Fibroblast of lung (primary cell): ENCODE data around the gene PPIP5K2. TPM values are rescaled to one million over a fixed set of nuclear protein-coding genes. Genes with fewer than 3 reads are reported as not detected.

Source experiments
- DNase-seq, 2 donors: peaks; one replicate each; pipeline versions ENCODE4 v3.0.0 to v3.0.0-alpha.2; 2010; ENCODE audit warnings: low read depth in 2 of 2
- H2AFZ ChIP-seq: 2 replicates; pipeline ENCODE4 v1.5.1; 2012; ENCODE audit warnings: low read length, control low read depth, inconsistent platforms
- H3K27ac ChIP-seq: 2 replicates; pipeline ENCODE4 v1.5.1; 2011; ENCODE audit warnings: low read length, control low read depth; ENCODE audit not compliant: insufficient read depth
- H3K27me3 ChIP-seq: 2 replicates; pipeline ENCODE4 v1.5.1; 2011; ENCODE audit warnings: mild to moderate bottlenecking, low read length; ENCODE audit not compliant: control insufficient read depth, insufficient read depth
- H3K36me3 ChIP-seq: 2 replicates; pipeline ENCODE4 v1.5.1; 2011; ENCODE audit warnings: low read length; ENCODE audit not compliant: control insufficient read depth, insufficient read depth
- H3K4me1 ChIP-seq: 2 replicates; pipeline ENCODE4 v1.5.1; 2011; ENCODE audit warnings: low read length; ENCODE audit not compliant: control insufficient read depth, insufficient read depth; ENCODE audit errors: extremely low read depth
- H3K4me2 ChIP-seq: 2 replicates; pipeline ENCODE4 v1.5.1; 2011; ENCODE audit warnings: low read length, control low read depth; ENCODE audit not compliant: insufficient read depth; ENCODE audit errors: extremely low read depth
- H3K4me3 ChIP-seq, 4 experiments: fragments of 200-600 bp in 1 of 4; sonication (generic) in 1 of 4; replicated peaks in 1 of 4; 2 replicates each; pipeline ENCODE4 v1.5.1; 2011 to 2016; ENCODE audit warnings: low read length in 4 of 4, low read depth in 3 of 4, mild to moderate bottlenecking in 3 of 4, control low read depth in 2 of 4, inconsistent platforms in 1 of 4, mixed read lengths in 1 of 4; ENCODE audit not compliant: insufficient read depth in 1 of 4; ENCODE audit errors: control extremely low read depth in 1 of 4
- H3K79me2 ChIP-seq: 2 replicates; pipeline ENCODE4 v1.5.1; 2012; ENCODE audit warnings: mild to moderate bottlenecking, low read length, inconsistent platforms; ENCODE audit not compliant: control insufficient read depth, insufficient read depth
- H3K9ac ChIP-seq: 2 replicates; pipeline ENCODE4 v1.5.1; 2011; ENCODE audit warnings: mild to moderate bottlenecking, low read length, control low read depth; ENCODE audit not compliant: insufficient read depth
- H3K9me3 ChIP-seq: 2 replicates; pipeline ENCODE4 v1.5.1; 2012; ENCODE audit warnings: low read depth, low read length; ENCODE audit not compliant: control insufficient read depth, insufficient read depth
- H4K20me1 ChIP-seq: 2 replicates; pipeline ENCODE4 v1.5.1; 2011; ENCODE audit warnings: low read length; ENCODE audit not compliant: control insufficient read depth, insufficient read depth; ENCODE audit errors: extremely low read depth
- CTCF ChIP-seq, 2 donors: IDR thresholded peaks in 1 of 2; conservative IDR thresholded peaks in 1 of 2; 1 replicate in 1 of 2; 2 replicates in 1 of 2; pipeline ENCODE4 v1.5.1; 2011 to 2012; ENCODE audit warnings: low read length in 2 of 2, control low read depth in 1 of 2, inconsistent platforms in 1 of 2, low read depth in 1 of 2, mild to moderate bottlenecking in 1 of 2
- EZH2 ChIP-seq: IDR thresholded peaks from 2 replicates; pipeline ENCODE4 v1.5.1; 2012; ENCODE audit warnings: low read length, control low read depth, mild to moderate bottlenecking; ENCODE audit errors: missing control alignments
- polyA plus RNA-seq, 2 donors: library from polyadenylated mRNA; depleted of rRNA in 1 of 2; stranded (reverse) in 1 of 2; unstranded in 1 of 2; fragments of >200 nt; gene quantifications; 2 replicates each; pipeline ENCODE4 v1.2.1, GENCODE V29; 2011 to 2012; ENCODE audit warnings: missing spikeins in 1 of 2
- total RNA-seq: library from RNA; depleted of rRNA; stranded (reverse); fragments of >200 nt; gene quantifications from 2 replicates; pipeline ENCODE4 v1.2.1, GENCODE V29; 2014

PPIP5K2 gene
- total and polyA plus RNA-seq, 2 donors (not counting 1 experiment from before 2014, with no cell fraction given): 42.1 to 49.3 TPM

DNA sequence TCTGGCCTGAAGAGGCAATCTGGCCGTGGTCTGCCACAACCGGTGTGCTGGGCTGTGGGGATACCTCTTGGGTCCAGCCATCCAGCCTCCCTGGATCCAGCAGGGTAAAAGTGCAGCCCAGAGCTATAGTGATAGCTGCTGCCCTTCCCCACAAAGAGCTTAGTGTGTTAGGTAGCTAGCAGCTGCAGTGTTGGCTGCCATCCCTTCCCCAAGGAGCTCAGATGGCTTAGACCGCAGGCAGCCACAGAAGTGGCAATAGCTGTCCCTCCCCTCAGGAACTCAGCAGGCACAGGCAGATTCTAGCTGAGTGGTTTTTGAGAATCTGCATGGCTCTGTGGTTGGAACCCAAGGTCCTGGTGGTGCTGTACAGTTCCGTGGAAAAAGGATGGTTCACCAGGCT, 40.3 kb upstream of the PPIP5K2 start:
- H4K20me1 ChIP-seq: no peaks in the 10 kb centered on the region
- no peaks in the 10 kb centered on the region for H3K27me3 ChIP-seq
- no peaks in the 10 kb centered on the region for H3K9me3 ChIP-seq
- H3K27ac ChIP-seq: no peak overlapping the region
- H3K36me3 ChIP-seq: no peaks in the 10 kb centered on the region
- no peaks in the 10 kb centered on the region for H3K79me2 ChIP-seq
- H2AFZ ChIP-seq: no peak overlapping the region
- H3K4me3 ChIP-seq: no peak overlapping the region
- no peak overlapping the region for H3K9ac ChIP-seq
- TF ChIP-seq CTCF (conservative IDR thresholded peaks at IDR 0.05 in 1 of 2, IDR thresholded peaks at IDR 0.05 in 1 of 2; ENCODE audit: low read depth in 1 of 2, low read length in 2 of 2): no peak
- TF ChIP-seq EZH2: no peak
- H3K4me1 ChIP-seq: no peaks in the 10 kb centered on the region
- H3K4me2 ChIP-seq: no peak overlapping the region
- no peak for DNase-seq

DNA sequence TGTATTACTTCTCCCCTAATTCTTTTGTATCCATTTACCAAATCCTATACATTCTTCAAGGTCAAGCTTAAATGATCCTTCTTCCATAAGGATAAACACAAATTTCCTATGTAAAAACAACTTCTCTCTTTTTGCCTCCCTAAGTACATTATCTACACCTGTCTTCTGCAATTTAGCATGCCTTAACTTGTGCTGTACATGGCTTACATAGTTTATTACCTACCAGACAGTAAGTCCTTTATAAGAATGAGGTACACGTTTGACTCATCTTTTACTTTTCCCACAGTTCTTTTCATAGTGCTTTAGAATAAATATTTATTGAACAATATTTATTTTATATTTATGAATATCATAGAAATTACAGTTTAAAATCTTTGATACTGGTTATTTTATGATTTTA, 33.6 kb upstream of the PPIP5K2 start:
- H2AFZ ChIP-seq: no peak overlapping the region
- H3K36me3 ChIP-seq: no peaks in the 10 kb centered on the region
- no peaks in the 10 kb centered on the region for H3K4me1 ChIP-seq
- DNase-seq: no peak
- no peak overlapping the region for H3K9ac ChIP-seq
- TF ChIP-seq CTCF (conservative IDR thresholded peaks at IDR 0.05 in 1 of 2, IDR thresholded peaks at IDR 0.05 in 1 of 2; ENCODE audit: low read depth in 1 of 2, low read length in 2 of 2): no peak
- no peak for TF ChIP-seq EZH2
- no peak overlapping the region for H3K27ac ChIP-seq
- no peaks in the 10 kb centered on the region for H3K79me2 ChIP-seq
- no peaks in the 10 kb centered on the region for H3K27me3 ChIP-seq
- H3K4me2 ChIP-seq: no peak overlapping the region
- H4K20me1 ChIP-seq: no peaks in the 10 kb centered on the region
- no peak overlapping the region for H3K4me3 ChIP-seq
- H3K9me3 ChIP-seq: no peaks in the 10 kb centered on the region

DNA sequence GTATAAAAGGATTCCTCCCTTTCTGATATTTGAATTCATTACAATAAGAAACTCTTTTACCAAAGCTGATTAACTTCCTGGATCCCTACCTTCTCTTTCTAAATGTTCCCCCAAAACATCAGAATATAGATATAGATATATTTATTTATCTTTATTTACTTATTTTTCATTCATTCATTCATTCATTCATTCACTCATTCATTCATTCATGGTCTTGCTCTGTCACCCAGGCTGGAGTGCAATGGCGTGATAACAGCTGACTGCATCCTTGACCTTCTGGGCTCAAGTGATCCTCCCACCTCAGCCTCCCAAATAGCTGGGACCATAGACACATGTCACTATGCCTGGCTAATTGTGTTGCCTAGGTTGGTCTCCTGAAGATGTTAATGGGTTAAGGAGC, 30.8 kb upstream of the PPIP5K2 start:
- H3K9me3 ChIP-seq: no peaks in the 10 kb centered on the region
- no peak overlapping the region for H3K4me3 ChIP-seq
- no peaks in the 10 kb centered on the region for H3K27me3 ChIP-seq
- H3K79me2 ChIP-seq: no peaks in the 10 kb centered on the region
- TF ChIP-seq CTCF (conservative IDR thresholded peaks at IDR 0.05 in 1 of 2, IDR thresholded peaks at IDR 0.05 in 1 of 2; ENCODE audit: low read depth in 1 of 2, low read length in 2 of 2) (no peak), EZH2 (no peak)
- no peak overlapping the region for H3K4me2 ChIP-seq
- H3K4me1 ChIP-seq: no peaks in the 10 kb centered on the region
- no peak for DNase-seq
- no peak overlapping the region for H3K9ac ChIP-seq
- H3K27ac ChIP-seq: no peak overlapping the region
- H2AFZ ChIP-seq: no peak overlapping the region
- no peaks in the 10 kb centered on the region for H3K36me3 ChIP-seq
- H4K20me1 ChIP-seq: no peaks in the 10 kb centered on the region
